Ascending aorta (tissue), 2 donors: ENCODE measurements around the gene PPP2R5A. TPM values are rescaled to one million over a fixed set of nuclear protein-coding genes. Genes with fewer than 3 reads are reported as not detected.

Source experiments
- DNase-seq, 2 donors: peaks; one replicate each; pipeline ENCODE4 v3.0.0-alpha.2; 2019; ENCODE audit warnings: low spot score in 2 of 2
- H3K27ac ChIP-seq, 2 donors: fragments of 200-600 bp; sonication (generic); one replicate each; pipeline ENCODE4 v1.5.1; 2016 to 2017; ENCODE audit warnings: mild to moderate bottlenecking in 1 of 2
- H3K27me3 ChIP-seq: fragments of 200-600 bp; sonication (generic); one replicate; pipeline ENCODE4 v1.5.1; 2017
- H3K36me3 ChIP-seq, 2 donors: fragments of 200-600 bp; sonication (generic); one replicate each; pipeline ENCODE4 v1.5.1; 2016
- H3K4me1 ChIP-seq, 2 donors: fragments of 200-600 bp; sonication (generic); one replicate each; pipeline ENCODE4 v1.5.1; 2016 to 2017; ENCODE audit warnings: mild to moderate bottlenecking in 1 of 2
- H3K4me3 ChIP-seq, 2 donors: fragments of 200-600 bp; sonication (generic); one replicate each; pipeline ENCODE4 v1.5.1; 2016 to 2017; ENCODE audit warnings: mild to moderate bottlenecking in 1 of 2
- H3K9me3 ChIP-seq, 2 donors: fragments of 200-600 bp; sonication (generic); one replicate each; pipeline ENCODE4 v1.5.1; 2016
- intact Hi-C: fragments of 100-400 bp; cut with DNase I; formaldehyde crosslinking; loops from one replicate; pipeline ENCODE4 v1.15.1; 2023
- total RNA-seq: library from RNA; depleted of rRNA; stranded (reverse); fragments of >200 nt; gene quantifications from one replicate; pipeline ENCODE4 v1.1.0, GENCODE V29; 2016
- TF ChIP-seq, protein P1 (sequence below), 3 experiments: fragments of 200-600 bp in 2 of 3; fragments of 450-650 bp in 1 of 3; sonication (generic) in 2 of 3; IDR thresholded peaks; one replicate each; pipeline ENCODE4 v1.5.1; 2016 to 2019; ENCODE audit warnings: antibody characterized with exemption in 3 of 3, mild to moderate bottlenecking in 1 of 3, moderate library complexity in 1 of 3

The PPP2R5A gene
- total RNA-seq, 1 donor from 2014 or later, result 64.7 TPM

DNA sequence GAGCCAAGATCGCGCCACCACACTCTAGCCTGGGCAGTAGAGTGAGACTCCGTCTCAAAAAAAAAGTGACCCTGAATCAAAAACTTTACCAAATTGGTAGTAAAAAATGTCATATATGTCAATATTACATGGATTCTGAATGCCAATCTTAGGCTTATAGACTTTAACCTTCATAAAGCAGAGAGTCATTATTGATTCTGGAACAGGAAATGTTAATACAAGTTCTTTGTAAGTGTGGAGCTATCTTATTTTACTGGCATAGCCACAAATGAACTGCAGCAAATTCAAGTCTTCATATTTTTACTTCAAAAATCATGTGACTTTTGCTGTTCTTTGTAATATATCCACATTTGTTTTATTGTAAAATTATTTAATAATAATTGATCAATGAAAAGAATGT, 41.3 kb downstream of the PPP2R5A start:
- no peaks in the 10 kb centered on the region for H3K9me3 ChIP-seq
- no peaks in the 10 kb centered on the region for H3K36me3 ChIP-seq
- DNase-seq, result no peak
- H3K27me3 ChIP-seq, result no peaks in the 10 kb centered on the region
- no peaks in the 10 kb centered on the region for H3K4me1 ChIP-seq
- no peak overlapping the region for H3K4me3 ChIP-seq
- no peak overlapping the region for H3K27ac ChIP-seq
- intact Hi-C loops, result no loop called here
- TF ChIP-seq, protein P1, sequence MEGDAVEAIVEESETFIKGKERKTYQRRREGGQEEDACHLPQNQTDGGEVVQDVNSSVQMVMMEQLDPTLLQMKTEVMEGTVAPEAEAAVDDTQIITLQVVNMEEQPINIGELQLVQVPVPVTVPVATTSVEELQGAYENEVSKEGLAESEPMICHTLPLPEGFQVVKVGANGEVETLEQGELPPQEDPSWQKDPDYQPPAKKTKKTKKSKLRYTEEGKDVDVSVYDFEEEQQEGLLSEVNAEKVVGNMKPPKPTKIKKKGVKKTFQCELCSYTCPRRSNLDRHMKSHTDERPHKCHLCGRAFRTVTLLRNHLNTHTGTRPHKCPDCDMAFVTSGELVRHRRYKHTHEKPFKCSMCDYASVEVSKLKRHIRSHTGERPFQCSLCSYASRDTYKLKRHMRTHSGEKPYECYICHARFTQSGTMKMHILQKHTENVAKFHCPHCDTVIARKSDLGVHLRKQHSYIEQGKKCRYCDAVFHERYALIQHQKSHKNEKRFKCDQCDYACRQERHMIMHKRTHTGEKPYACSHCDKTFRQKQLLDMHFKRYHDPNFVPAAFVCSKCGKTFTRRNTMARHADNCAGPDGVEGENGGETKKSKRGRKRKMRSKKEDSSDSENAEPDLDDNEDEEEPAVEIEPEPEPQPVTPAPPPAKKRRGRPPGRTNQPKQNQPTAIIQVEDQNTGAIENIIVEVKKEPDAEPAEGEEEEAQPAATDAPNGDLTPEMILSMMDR (IDR thresholded peaks at IDR 0.05), result no peak

DNA sequence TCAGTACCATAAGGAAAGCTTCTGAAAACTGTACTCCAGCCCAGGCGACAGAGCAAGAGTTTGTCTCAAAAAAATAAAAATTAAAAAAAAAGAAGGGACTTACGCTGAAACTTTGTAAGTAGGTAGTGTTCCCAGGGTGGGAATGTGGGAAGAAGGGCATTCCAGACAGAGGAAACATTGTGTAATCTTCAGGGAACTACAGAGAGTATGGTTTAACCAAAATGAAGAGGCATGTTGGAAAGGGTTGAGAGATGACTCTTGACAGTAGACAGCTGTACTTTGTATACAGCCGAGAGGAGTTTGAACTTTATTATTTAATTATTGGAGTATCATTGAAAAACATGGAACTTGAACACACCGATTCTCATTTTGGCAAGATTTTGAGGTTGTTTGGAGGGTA, 43.0 kb downstream of the PPP2R5A start:
- H3K9me3 ChIP-seq, result no peaks in the 10 kb centered on the region
- intact Hi-C loops, result no loop called here
- no peak for DNase-seq
- no peaks in the 10 kb centered on the region for H3K4me1 ChIP-seq
- no peak overlapping the region for H3K27ac ChIP-seq
- no peak overlapping the region for H3K4me3 ChIP-seq
- H3K36me3 ChIP-seq, result peaks cover under 1 to 6% of the 10 kb centered on the region in 2 donors
- H3K27me3 ChIP-seq, result no peaks in the 10 kb centered on the region
- TF ChIP-seq, protein P1 (IDR thresholded peaks at IDR 0.05), result no peak

DNA sequence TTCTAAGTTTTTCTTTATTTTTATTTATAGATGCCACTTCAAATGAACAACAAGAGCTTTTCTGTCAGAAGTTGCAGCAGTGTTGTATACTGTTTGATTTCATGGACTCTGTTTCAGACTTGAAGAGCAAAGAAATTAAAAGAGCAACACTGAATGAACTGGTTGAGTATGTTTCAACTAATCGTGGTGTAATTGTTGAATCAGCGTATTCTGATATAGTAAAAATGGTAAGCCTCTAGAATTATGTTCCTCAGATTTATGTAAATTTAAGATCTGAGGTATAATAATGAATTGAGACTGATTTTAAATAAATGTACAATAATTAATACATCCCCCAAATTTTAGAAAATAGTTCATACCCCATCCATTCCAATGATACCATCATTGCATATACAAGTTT, 43.9 kb downstream of the PPP2R5A start:
- intact Hi-C loops, result no loop called here
- Histone ChIP-seq H3K27me3 (no peaks in the 10 kb centered on the region), H3K4me1 (no peaks in the 10 kb centered on the region), H3K4me3 (no peak overlapping the region), H3K36me3 (peaks cover 9 to 15% of the 10 kb centered on the region in 2 donors), H3K9me3 (no peaks in the 10 kb centered on the region), H3K27ac (no peak overlapping the region)
- no peak for DNase-seq
- TF ChIP-seq, protein P1 (IDR thresholded peaks at IDR 0.05), result no peak

DNA sequence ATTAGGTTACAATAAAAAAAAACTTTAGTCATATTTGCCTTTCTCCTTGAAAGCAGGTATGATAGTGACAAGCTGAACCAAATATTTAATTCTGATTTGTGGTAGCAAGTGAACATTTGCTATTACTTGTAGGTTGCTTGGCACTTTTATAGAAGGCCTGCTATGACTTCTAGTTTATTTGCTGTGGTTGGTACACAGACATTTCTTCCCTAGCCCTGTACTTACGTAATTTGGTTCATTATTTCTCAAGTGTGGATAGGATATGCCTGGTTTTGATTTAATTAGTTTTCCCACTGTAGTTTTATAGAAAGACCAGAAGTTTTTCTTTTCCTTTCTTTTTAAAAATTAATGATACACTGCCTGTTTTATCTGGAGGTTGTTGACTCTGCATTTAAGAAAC, 55.9 kb downstream of the PPP2R5A start:
- H3K27me3 ChIP-seq, result no peaks in the 10 kb centered on the region
- H3K36me3 ChIP-seq, result peaks cover 9 to 18% of the 10 kb centered on the region in 2 donors
- H3K27ac ChIP-seq, result no peak overlapping the region
- intact Hi-C loops, result no loop called here
- H3K4me3 ChIP-seq, result no peak overlapping the region
- H3K9me3 ChIP-seq, result no peaks in the 10 kb centered on the region
- DNase-seq, result no peak
- no peaks in the 10 kb centered on the region for H3K4me1 ChIP-seq
- TF ChIP-seq, protein P1 (IDR thresholded peaks at IDR 0.05), result no peak

DNA sequence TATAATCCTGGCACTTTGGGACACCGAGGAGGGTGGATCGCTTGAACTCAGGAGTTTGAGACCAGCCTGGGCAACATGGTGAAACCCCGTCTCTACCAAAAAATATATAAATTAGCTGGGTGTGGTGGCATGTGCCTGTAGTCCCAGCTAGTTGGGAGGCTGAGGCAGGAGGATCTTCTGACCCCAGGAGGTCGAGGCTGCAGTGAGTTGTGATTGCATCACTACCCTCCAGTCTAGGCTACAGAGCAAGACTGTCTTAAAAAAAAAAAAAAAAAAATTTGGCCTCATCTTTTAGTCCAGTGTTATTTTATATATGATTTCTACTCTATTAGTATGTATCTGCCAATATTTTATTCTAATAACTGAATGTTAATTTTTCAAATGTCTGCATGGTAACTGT, 59.7 kb downstream of the PPP2R5A start:
- H3K27ac ChIP-seq, result no peak overlapping the region
- TF ChIP-seq, protein P1 (IDR thresholded peaks at IDR 0.05), result no peak
- H3K9me3 ChIP-seq, result no peaks in the 10 kb centered on the region
- DNase-seq, result no peak
- H3K4me3 ChIP-seq, result no peak overlapping the region
- intact Hi-C loops, result no loop called here
- H3K4me1 ChIP-seq, result no peaks in the 10 kb centered on the region
- peaks cover 23 to 41% of the 10 kb centered on the region in 2 donors for H3K36me3 ChIP-seq
- H3K27me3 ChIP-seq, result no peaks in the 10 kb centered on the region

DNA sequence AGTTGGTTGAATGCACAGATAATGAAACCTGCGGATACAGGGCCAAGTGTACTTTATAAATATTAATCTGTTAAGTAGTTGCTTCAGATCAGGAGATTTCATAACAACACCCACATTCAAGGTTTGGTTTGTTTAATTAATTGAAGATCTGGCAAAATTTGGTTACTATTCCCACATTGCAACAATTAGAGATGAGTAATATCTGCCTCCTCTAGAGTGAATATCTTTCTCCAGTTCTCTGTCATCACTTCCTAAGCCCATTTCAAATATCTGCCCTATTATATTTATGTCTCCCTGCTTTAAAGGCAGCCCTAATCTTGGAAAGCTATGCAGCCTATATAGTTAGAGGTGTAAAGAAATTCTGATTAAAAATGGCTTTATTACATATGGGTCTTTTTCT, 61.4 kb downstream of the PPP2R5A start:
- peaks cover 23 to 46% of the 10 kb centered on the region in 2 donors for H3K36me3 ChIP-seq
- intact Hi-C loops, result no loop called here
- H3K27ac ChIP-seq, result no peak overlapping the region
- no peaks in the 10 kb centered on the region for H3K27me3 ChIP-seq
- TF ChIP-seq, protein P1 (IDR thresholded peaks at IDR 0.05), result no peak
- no peaks in the 10 kb centered on the region for H3K9me3 ChIP-seq
- H3K4me3 ChIP-seq, result no peak overlapping the region
- no peak for DNase-seq
- no peaks in the 10 kb centered on the region for H3K4me1 ChIP-seq
